Cardiac muscle cell (in vitro differentiated cells and primary cell): ENCODE results near the gene DLGAP4. TPM values are rescaled to one million over a fixed set of nuclear protein-coding genes. Genes with fewer than 3 reads are reported as not detected.
"Not testable (repeated sequence)": the region's sequence is repeated elsewhere in the genome, so short reads cannot be mapped to it uniquely, and the experiment has no call there.

Experiments used
- DNase-seq, 2 donors: peaks; one replicate each; pipeline versions ENCODE4 v3.0.0 to v3.0.0-alpha.2; 2010 to 2017; ENCODE audit warnings: low read depth in 1 of 2, low spot score in 1 of 2
- H3K27ac ChIP-seq: fragments of 200-600 bp; sonication (generic); 2 replicates; pipeline ENCODE4 v1.5.1; 2016
- H3K27me3 ChIP-seq: fragments of 200-600 bp; sonication (generic); 2 replicates; pipeline ENCODE4 v1.6.0; 2016; ENCODE audit warnings: control low read depth
- H3K36me3 ChIP-seq: fragments of 200-600 bp; sonication (generic); 2 replicates; pipeline ENCODE4 v1.5.1; 2016; ENCODE audit warnings: control low read depth
- H3K4me1 ChIP-seq: fragments of 200-600 bp; sonication (generic); 2 replicates; pipeline ENCODE4 v1.8.1; 2017; ENCODE audit warnings: low read depth, mild to moderate bottlenecking, mixed run types
- H3K4me3 ChIP-seq: fragments of 200-600 bp; sonication (generic); 2 replicates; pipeline ENCODE4 v1.5.1; 2016; ENCODE audit warnings: mild to moderate bottlenecking
- H3K9me3 ChIP-seq: fragments of 200-600 bp; sonication (generic); 2 replicates; pipeline ENCODE4 v1.5.1; 2017; ENCODE audit warnings: low read depth, mild to moderate bottlenecking, control low read depth
- CTCF ChIP-seq: IDR thresholded peaks from 2 replicates; pipeline ENCODE4 v1.5.1; 2012; ENCODE audit warnings: low read depth, mild to moderate bottlenecking, low read length
- polyA plus RNA-seq: library from polyadenylated mRNA; unstranded; fragments of >200 nt; fragmentation: Nextera tagmentation; extraction: Ambion mirVana; gene quantifications from 2 replicates; pipeline ENCODE4 v1.2.1, GENCODE V29; 2016
- total RNA-seq: library from RNA; depleted of rRNA; stranded (reverse); fragments of >200 nt; gene quantifications from 2 replicates; pipeline ENCODE4 v1.2.3, GENCODE V29; 2016

Gene DLGAP4
- total and polyA plus RNA-seq, 2 experiments from 2014 or later: 45.7 to 51.6 TPM

GRCh38 chr20:36519012-36519719 lies 213.0 kb downstream of the DLGAP4 start:
- Histone ChIP-seq H3K4me1 (no peaks in the 10 kb centered on the region), H3K36me3 (peaks cover 2% of the 10 kb centered on the region), H3K4me3 (no peak overlapping the region), H3K9me3 (no peaks in the 10 kb centered on the region), H3K27me3 (no peaks in the 10 kb centered on the region), H3K27ac (no peak overlapping the region)
- DNase-seq: no peak
- no peak for TF ChIP-seq CTCF

GRCh38 chr20:36519944-36520343 lies 213.8 kb downstream of the DLGAP4 start:
- no peak for DNase-seq
- peaks cover 9% of the 10 kb centered on the region for H3K36me3 ChIP-seq
- no peaks in the 10 kb centered on the region for H3K9me3 ChIP-seq
- H3K27ac ChIP-seq: no peak overlapping the region
- no peak for TF ChIP-seq CTCF
- no peak overlapping the region for H3K4me3 ChIP-seq
- no peaks in the 10 kb centered on the region for H3K27me3 ChIP-seq
- no peaks in the 10 kb centered on the region for H3K4me1 ChIP-seq

- Histone ChIP-seq H3K4me3 (no peak overlapping the region), H3K27ac (no peak overlapping the region), H3K9me3 (no peaks in the 10 kb centered on the region), H3K36me3 (peaks cover 20% of the 10 kb centered on the region), H3K4me1 (no peaks in the 10 kb centered on the region), H3K27me3 (no peaks in the 10 kb centered on the region)
- no peak for DNase-seq
- TF ChIP-seq CTCF: no peak
Measured at GRCh38 chr20:36521526-36521925, 215.4 kb downstream of the DLGAP4 start.

- H3K4me1 ChIP-seq, H3K27me3 ChIP-seq, H3K4me3 ChIP-seq, H3K9me3 ChIP-seq, DNase-seq, H3K27ac ChIP-seq: not testable (repeated sequence)
- H3K36me3 ChIP-seq: peaks cover 25% of the 10 kb centered on the region
Measured at GRCh38 chr20:36522412-36522811, 216.3 kb downstream of the DLGAP4 start.

GRCh38 chr20:36523341-36523740 lies 217.2 kb downstream of the DLGAP4 start:
- no peaks in the 10 kb centered on the region for H3K9me3 ChIP-seq
- peaks cover 25% of the 10 kb centered on the region for H3K36me3 ChIP-seq
- H3K27me3 ChIP-seq: no peaks in the 10 kb centered on the region
- no peak overlapping the region for H3K4me3 ChIP-seq
- no peaks in the 10 kb centered on the region for H3K4me1 ChIP-seq
- no peak for DNase-seq
- TF ChIP-seq CTCF: no peak
- no peak overlapping the region for H3K27ac ChIP-seq

GRCh38 chr20:36525620-36526365 lies 219.7 kb downstream of the DLGAP4 start:
- no peaks in the 10 kb centered on the region for H3K4me1 ChIP-seq
- H3K27me3 ChIP-seq: no peaks in the 10 kb centered on the region
- no peak for DNase-seq
- no peak for TF ChIP-seq CTCF
- H3K36me3 ChIP-seq: peaks cover 25% of the 10 kb centered on the region
- H3K9me3 ChIP-seq: no peaks in the 10 kb centered on the region
- H3K4me3 ChIP-seq: no peak overlapping the region
- H3K27ac ChIP-seq: peak overlapping the region; percentile 26
